ENCODE measurements around the gene ATP13A3.

DNA sequence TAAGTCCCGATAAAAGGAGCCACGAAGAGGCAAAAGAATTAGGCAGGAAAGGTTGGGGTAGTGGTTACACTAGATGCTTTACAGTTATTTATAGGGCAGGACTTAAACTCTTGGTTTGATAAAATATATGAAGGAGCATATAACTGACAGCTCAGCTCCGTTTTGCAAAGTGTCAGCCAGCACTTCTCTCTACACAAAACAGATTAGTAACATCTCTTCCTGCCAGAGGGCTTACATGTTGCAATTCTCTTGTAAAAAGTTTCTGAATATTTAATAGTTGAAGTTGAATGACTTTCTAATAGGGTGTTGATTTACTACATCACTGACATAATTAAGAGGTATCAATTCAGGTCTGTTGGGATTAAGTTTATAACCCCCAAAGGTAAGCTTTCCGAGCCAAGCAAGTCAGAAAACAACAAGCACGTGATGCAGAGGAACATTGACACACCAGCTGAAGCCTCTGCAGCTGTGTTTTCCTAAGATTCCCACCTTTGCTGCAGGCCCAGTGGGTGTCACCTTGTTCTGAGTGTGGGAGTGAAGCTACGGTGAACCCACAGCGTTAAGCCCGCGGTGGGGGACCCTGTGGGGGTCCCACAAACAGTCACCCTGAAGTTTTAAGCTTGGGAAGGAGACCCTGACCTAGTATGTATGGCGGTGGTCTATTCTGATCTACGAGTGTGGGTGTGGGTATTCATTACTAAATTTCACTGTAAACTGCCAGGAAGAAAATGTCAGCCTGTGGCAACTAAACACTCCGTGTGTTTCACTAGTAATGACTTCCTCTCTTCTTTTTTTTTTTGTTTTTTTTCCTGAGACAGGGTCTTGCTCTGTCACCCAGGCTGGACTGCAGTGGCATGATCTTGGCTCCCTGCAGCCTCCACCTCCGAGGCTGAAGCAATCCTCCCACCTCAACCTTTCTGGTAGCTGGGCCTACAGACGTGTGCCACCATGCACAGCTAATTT, 22.0 kb upstream of the ATP13A3 start:
- TF ChIP-seq EZH2 (IDR thresholded peaks at IDR 0.05; ENCODE audit: insufficient read depth, low read length), result no peak
- TF ChIP-seq, protein P1, sequence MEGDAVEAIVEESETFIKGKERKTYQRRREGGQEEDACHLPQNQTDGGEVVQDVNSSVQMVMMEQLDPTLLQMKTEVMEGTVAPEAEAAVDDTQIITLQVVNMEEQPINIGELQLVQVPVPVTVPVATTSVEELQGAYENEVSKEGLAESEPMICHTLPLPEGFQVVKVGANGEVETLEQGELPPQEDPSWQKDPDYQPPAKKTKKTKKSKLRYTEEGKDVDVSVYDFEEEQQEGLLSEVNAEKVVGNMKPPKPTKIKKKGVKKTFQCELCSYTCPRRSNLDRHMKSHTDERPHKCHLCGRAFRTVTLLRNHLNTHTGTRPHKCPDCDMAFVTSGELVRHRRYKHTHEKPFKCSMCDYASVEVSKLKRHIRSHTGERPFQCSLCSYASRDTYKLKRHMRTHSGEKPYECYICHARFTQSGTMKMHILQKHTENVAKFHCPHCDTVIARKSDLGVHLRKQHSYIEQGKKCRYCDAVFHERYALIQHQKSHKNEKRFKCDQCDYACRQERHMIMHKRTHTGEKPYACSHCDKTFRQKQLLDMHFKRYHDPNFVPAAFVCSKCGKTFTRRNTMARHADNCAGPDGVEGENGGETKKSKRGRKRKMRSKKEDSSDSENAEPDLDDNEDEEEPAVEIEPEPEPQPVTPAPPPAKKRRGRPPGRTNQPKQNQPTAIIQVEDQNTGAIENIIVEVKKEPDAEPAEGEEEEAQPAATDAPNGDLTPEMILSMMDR (IDR thresholded peaks at IDR 0.05; ENCODE audit: insufficient read depth, low read depth, low read length), result no peak
